Caco-2 (cell line): ENCODE results near the gene TIRAP. TPM values are rescaled to one million over a fixed set of nuclear protein-coding genes. Genes with fewer than 3 reads are reported as not detected.
A peak's percentile ranks its signal among the peaks of the same experiment; 100 is the strongest.

Source experiments
- BruUV-seq: library from RNA; stranded (reverse); fragments of 400-500 nt; replicated peaks from 2 replicates; lab custom pipeline; 2021; lab: Mats Ljungman, UMichigan
- CTCF ChIA-PET: fragments of 300-600 bp; sonication (Branson Sonifier 250); formaldehyde crosslinking; loops from one replicate; lab custom pipeline; 2022; ENCODE audit warnings: antibody characterized with exemption; lab: Charles Lee
- POLR2A ChIA-PET: fragments of 300-600 bp; sonication (Branson Sonifier 250); formaldehyde crosslinking; loops from one replicate; lab custom pipeline; 2022; ENCODE audit warnings: antibody characterized with exemption; lab: Charles Lee
- DNase-seq, 2 experiments: peaks; one replicate each; pipeline versions ENCODE4 v3.0.0 to v3.0.0-alpha.2; 2020 to 2022
- H3K27me3 ChIP-seq: replicated peaks from 2 replicates; pipeline ENCODE4 v1.6.0; 2011; ENCODE audit warnings: low read length; ENCODE audit not compliant: control insufficient read depth, insufficient read depth
- H3K36me3 ChIP-seq: 2 replicates; pipeline ENCODE4 v1.5.1; 2011; ENCODE audit warnings: low read length; ENCODE audit not compliant: control insufficient read depth, insufficient read depth
- H3K4me1 ChIP-seq: fragments of 250-450 bp; sonication (Bioruptor Pico); 2 replicates; pipeline ENCODE4 v1.5.1; 2020; ENCODE audit warnings: mild to moderate bottlenecking
- H3K4me3 ChIP-seq: 2 replicates; pipeline ENCODE4 v1.5.1; 2011; ENCODE audit warnings: low read depth, mild to moderate bottlenecking, control low read depth, low read length
- H3K9me3 ChIP-seq: fragments of 250-450 bp; sonication (Bioruptor Pico); 2 replicates; pipeline ENCODE4 v1.5.1; 2020; ENCODE audit warnings: mild to moderate bottlenecking, moderate library complexity
- H3K27ac Mint-ChIP-seq: one replicate; pipeline ENCODE4 v1.8.0; 2022; ENCODE audit warnings: mixed read lengths; ENCODE audit not compliant: unreplicated experiment
- H3K27me3 Mint-ChIP-seq: one replicate; pipeline ENCODE4 v1.8.0; 2022; ENCODE audit warnings: mixed read lengths; ENCODE audit not compliant: insufficient read depth, unreplicated experiment
- H3K36me3 Mint-ChIP-seq: one replicate; pipeline ENCODE4 v1.8.0; 2022; ENCODE audit warnings: mild to moderate bottlenecking, mixed read lengths; ENCODE audit not compliant: insufficient read depth, unreplicated experiment
- H3K4me1 Mint-ChIP-seq: one replicate; pipeline ENCODE4 v1.8.0; 2022; ENCODE audit warnings: low read depth, mixed read lengths; ENCODE audit not compliant: unreplicated experiment
- H3K4me3 Mint-ChIP-seq: one replicate; pipeline ENCODE4 v1.8.0; 2022; ENCODE audit warnings: mild to moderate bottlenecking, moderate library complexity, mixed read lengths; ENCODE audit not compliant: unreplicated experiment
- H3K9me3 Mint-ChIP-seq: one replicate; pipeline ENCODE4 v1.8.0; 2022; ENCODE audit warnings: mixed read lengths; ENCODE audit not compliant: unreplicated experiment
- intact Hi-C: fragments of 100-400 bp; cut with micrococcal nuclease; formaldehyde crosslinking; loops from one replicate; pipeline ENCODE4 v1.10.0; 2022; ENCODE audit not compliant: unreplicated experiment
- total RNA-seq: library from RNA; stranded (reverse); gene quantifications from 2 replicates; pipeline ENCODE4 v1.2.3, GENCODE V29; 2022
- TF ChIP-seq, protein P1 (sequence below), 2 experiments: fragments of 200-600 bp in 1 of 2; IDR thresholded peaks; 1 replicate in 1 of 2; 2 replicates in 1 of 2; pipeline versions ENCODE4 v1.5.1 to v1.8.0; 2011 to 2022; ENCODE audit warnings: antibody characterized with exemption in 1 of 2, control low read depth in 1 of 2, inconsistent platforms in 1 of 2, low read depth in 1 of 2, low read length in 1 of 2, mild to moderate bottlenecking in 1 of 2, moderate library complexity in 1 of 2; ENCODE audit not compliant: insufficient read depth in 1 of 2, severe bottlenecking in 1 of 2, unreplicated experiment in 1 of 2

The TIRAP gene
- total RNA-seq, 1 experiment from 2014 or later = 25.1 TPM

GRCh38 chr11:126293726-126294125 is 10.8 kb downstream of the TIRAP start:
- BruUV-seq = no TSS peak
- H3K4me1 ChIP-seq = peaks cover 12% of the 10 kb centered on the region
- Mint-ChIP-seq H3K9me3 (no peaks in the 10 kb centered on the region), H3K27ac (no peak overlapping the region), H3K4me3 (no peak overlapping the region), H3K27me3 (no peaks in the 10 kb centered on the region), H3K36me3 (peaks cover 53% of the 10 kb centered on the region), H3K4me1 (no peaks in the 10 kb centered on the region)
- CTCF ChIA-PET = no interaction called here
- POLR2A ChIA-PET = no interaction called here
- H3K4me3 ChIP-seq = no peak overlapping the region
- H3K27me3 ChIP-seq = no peaks in the 10 kb centered on the region
- peaks cover 8% of the 10 kb centered on the region for H3K36me3 ChIP-seq
- TF ChIP-seq, protein P1, sequence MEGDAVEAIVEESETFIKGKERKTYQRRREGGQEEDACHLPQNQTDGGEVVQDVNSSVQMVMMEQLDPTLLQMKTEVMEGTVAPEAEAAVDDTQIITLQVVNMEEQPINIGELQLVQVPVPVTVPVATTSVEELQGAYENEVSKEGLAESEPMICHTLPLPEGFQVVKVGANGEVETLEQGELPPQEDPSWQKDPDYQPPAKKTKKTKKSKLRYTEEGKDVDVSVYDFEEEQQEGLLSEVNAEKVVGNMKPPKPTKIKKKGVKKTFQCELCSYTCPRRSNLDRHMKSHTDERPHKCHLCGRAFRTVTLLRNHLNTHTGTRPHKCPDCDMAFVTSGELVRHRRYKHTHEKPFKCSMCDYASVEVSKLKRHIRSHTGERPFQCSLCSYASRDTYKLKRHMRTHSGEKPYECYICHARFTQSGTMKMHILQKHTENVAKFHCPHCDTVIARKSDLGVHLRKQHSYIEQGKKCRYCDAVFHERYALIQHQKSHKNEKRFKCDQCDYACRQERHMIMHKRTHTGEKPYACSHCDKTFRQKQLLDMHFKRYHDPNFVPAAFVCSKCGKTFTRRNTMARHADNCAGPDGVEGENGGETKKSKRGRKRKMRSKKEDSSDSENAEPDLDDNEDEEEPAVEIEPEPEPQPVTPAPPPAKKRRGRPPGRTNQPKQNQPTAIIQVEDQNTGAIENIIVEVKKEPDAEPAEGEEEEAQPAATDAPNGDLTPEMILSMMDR (IDR thresholded peaks at IDR 0.05; ENCODE audit: insufficient read depth in 1 of 2, low read depth in 1 of 2, low read length in 1 of 2, severe bottlenecking in 1 of 2, unreplicated experiment in 1 of 2) = no peak
- DNase-seq = no peak
- H3K9me3 ChIP-seq = no peaks in the 10 kb centered on the region
- intact Hi-C loops = no loop called here

GRCh38 chr11:126297004-126297403 is 14.1 kb downstream of the TIRAP start:
- no peak overlapping the region for H3K27ac Mint-ChIP-seq
- H3K9me3 Mint-ChIP-seq = no peaks in the 10 kb centered on the region

DNA sequence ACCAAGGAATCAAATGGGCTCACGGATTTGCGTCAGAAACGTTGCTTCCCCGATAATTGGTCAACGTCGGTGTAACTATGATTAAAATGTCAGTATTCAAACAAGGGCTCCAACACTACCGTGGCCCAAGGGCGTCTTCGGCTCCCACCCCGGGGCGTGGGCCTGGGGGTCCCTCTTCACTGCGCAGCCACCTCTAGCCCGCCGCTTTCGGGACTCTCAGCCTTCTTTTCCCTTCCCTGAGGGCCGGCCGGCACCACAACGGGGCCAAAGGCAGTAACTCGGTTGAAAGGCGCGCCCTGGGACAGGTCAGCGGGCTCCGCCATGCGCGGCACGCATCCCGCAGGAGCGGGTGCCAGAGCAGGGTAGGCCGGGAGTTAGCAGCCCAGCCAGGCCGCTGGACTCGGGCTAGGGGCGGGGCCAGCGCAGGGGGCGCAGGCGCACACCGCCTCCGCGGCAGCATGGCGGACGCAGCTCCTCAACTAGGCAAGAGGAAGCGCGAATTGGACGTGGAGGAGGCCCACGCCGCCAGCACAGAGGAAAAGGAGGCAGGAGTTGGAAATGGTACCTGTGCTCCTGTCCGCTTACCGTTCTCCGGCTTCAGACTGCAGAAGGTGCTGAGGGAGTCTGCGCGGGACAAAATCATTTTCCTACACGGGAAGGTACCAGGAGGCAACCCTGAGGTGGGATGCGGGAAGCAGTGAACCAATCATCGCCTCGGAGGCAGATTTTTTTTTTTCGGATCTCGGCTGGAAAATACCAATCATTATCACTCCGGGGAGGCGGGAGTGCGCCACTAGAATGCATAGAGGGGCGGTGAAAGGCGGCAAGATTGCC is 20.9 kb downstream of the TIRAP start, which contains the start of gene DCPS:
Gene DCPS, plus strand, starts transcription at position 438 of the 834 bp plus-strand sequence. Its CDS starts 21 bp downstream, at position 459.
- CTCF ChIA-PET = interaction anchor here (0.5 to 1.1 kb wide), 5 partner anchors 34 to 177 kb away, joined by 3 to 6 read pairs (median 4); partner anchors contain the start of gene ST3GAL4
- DNase-seq = peak; percentile 94 to 99
- Histone ChIP-seq H3K9me3 (no peaks in the 10 kb centered on the region), H3K4me3 (peak within 1 kb of the TSS; percentile 83), H3K4me1 (0 out of 2 replicates have a peak, but pooled peaks cover 4% of the 10 kb centered on the region), H3K36me3 (peaks cover 2% of the 10 kb centered on the region; the same call in 1 of the 2 replicates), H3K27me3 (no peaks in the 10 kb centered on the region)
- Mint-ChIP-seq H3K9me3 (no peaks in the 10 kb centered on the region), H3K4me3 (peak within 1 kb of the TSS; percentile 96), H3K27ac (peak within 1 kb of the TSS; percentile 97), H3K27me3 (no peaks in the 10 kb centered on the region), H3K4me1 (peaks cover 12% of the 10 kb centered on the region), H3K36me3 (peaks cover 61% of the 10 kb centered on the region)
- POLR2A ChIA-PET = interaction anchor here (0.6 to 1.0 kb wide), 4 partner anchors 35 to 1467 kb away, joined by 3 to 9 read pairs (median 6); partner anchors contain the start of genes FOXRED1, PUS3, SRPRA and ST3GAL4
- TF ChIP-seq, protein P1 (IDR thresholded peaks at IDR 0.05; ENCODE audit: insufficient read depth in 1 of 2, low read depth in 1 of 2, low read length in 1 of 2, severe bottlenecking in 1 of 2, unreplicated experiment in 1 of 2) = no peak
- no TSS peak for BruUV-seq
- intact Hi-C loops = loop anchor here (1.0 kb wide), 2 partner anchors 21 to 35 kb away; partner anchors contain the start of genes FOXRED1 and TIRAP

More at GRCh38 chr11:126297004-126297403, 14.1 kb downstream of the TIRAP start:
- H3K4me3 Mint-ChIP-seq = no peak overlapping the region
- Histone ChIP-seq H3K9me3 (no peaks in the 10 kb centered on the region), H3K27me3 (no peaks in the 10 kb centered on the region), H3K4me3 (no peak overlapping the region), H3K36me3 (peaks cover 6% of the 10 kb centered on the region), H3K4me1 (no peaks in the 10 kb centered on the region)
- no TSS peak for BruUV-seq
- CTCF ChIA-PET = no interaction called here
- POLR2A ChIA-PET = no interaction called here
- H3K36me3 Mint-ChIP-seq = peaks cover 63% of the 10 kb centered on the region
- no peaks in the 10 kb centered on the region for H3K27me3 Mint-ChIP-seq
- H3K4me1 Mint-ChIP-seq = no peaks in the 10 kb centered on the region
- TF ChIP-seq, protein P1 (IDR thresholded peaks at IDR 0.05; ENCODE audit: insufficient read depth in 1 of 2, low read depth in 1 of 2, low read length in 1 of 2, severe bottlenecking in 1 of 2, unreplicated experiment in 1 of 2) = no peak
- no peak for DNase-seq
- intact Hi-C loops = no loop called here
